Fibroblast of villous mesenchyme (primary cell): ENCODE data around the gene SLC4A3. TPM values are rescaled to one million over a fixed set of nuclear protein-coding genes. Genes with fewer than 3 reads are reported as not detected.
"Not testable (repeated sequence)": the region's sequence is repeated elsewhere in the genome, so short reads cannot be mapped to it uniquely, and the experiment has no call there.

Experiments
- DNase-seq: peaks from one replicate; pipeline ENCODE4 v3.0.0-alpha.2; 2010; ENCODE audit warnings: low read depth
- H3K4me3 ChIP-seq: 2 replicates; pipeline ENCODE4 v1.5.1; 2011; ENCODE audit warnings: low read depth, mild to moderate bottlenecking, low read length
- CTCF ChIP-seq: IDR thresholded peaks from 2 replicates; pipeline ENCODE4 v1.5.1; 2012; ENCODE audit warnings: low read depth, mild to moderate bottlenecking, low read length; ENCODE audit not compliant: insufficient read depth
- total RNA-seq: library from RNA; depleted of rRNA; stranded (reverse); fragments of >200 nt; gene quantifications from 2 replicates; pipeline ENCODE4 v1.2.3, GENCODE V29; 2012

Gene SLC4A3
- total RNA-seq, 1 donor, result 5.6 TPM

GRCh38 chr2:219680958-219681693, 53.7 kb downstream of the SLC4A3 start:
- peak; percentile 57 for DNase-seq
- no peak for TF ChIP-seq CTCF
- H3K4me3 ChIP-seq, result no peak overlapping the region

- peak; percentile 35 for DNase-seq
- H3K4me3 ChIP-seq, result no peak overlapping the region
- no peak for TF ChIP-seq CTCF
These were observed 54.4 kb downstream of the SLC4A3 start for GRCh38 chr2:219681694-219682300.

- H3K4me3 ChIP-seq, DNase-seq: not testable (repeated sequence)
These were observed 56.0 kb downstream of the SLC4A3 start for GRCh38 chr2:219683474-219683873.

GRCh38 chr2:219684721-219685689, 57.6 kb downstream of the SLC4A3 start:
- no peak for TF ChIP-seq CTCF
- peak; percentile 71 for DNase-seq
- H3K4me3 ChIP-seq, result peak overlapping the region; percentile 65

GRCh38 chr2:219687272-219687671, 59.8 kb downstream of the SLC4A3 start:
- peak; percentile 72 for DNase-seq
- no peak for TF ChIP-seq CTCF
- no peak overlapping the region for H3K4me3 ChIP-seq

- no peak overlapping the region for H3K4me3 ChIP-seq
- no peak for DNase-seq
- no peak for TF ChIP-seq CTCF
These were observed 60.6 kb downstream of the SLC4A3 start for GRCh38 chr2:219687882-219688559.
